OCI-LY7 (cell line): ENCODE results near the gene NISCH. TPM values are rescaled to one million over a fixed set of nuclear protein-coding genes. Genes with fewer than 3 reads are reported as not detected.

Experiments
- BruUV-seq: library from RNA; stranded (reverse); fragments of 400-500 nt; replicated peaks from 2 replicates; lab custom pipeline; 2021; lab: Mats Ljungman, UMichigan
- CTCF ChIA-PET: fragments of 300-600 bp; sonication (Branson Sonifier 250); formaldehyde crosslinking; loops from one replicate; lab custom pipeline; 2022; ENCODE audit warnings: antibody characterized with exemption; ENCODE audit not compliant: unreplicated experiment; lab: Charles Lee
- POLR2A ChIA-PET: fragments of 300-600 bp; sonication (Branson Sonifier 250); formaldehyde crosslinking; loops from one replicate; lab custom pipeline; 2022; ENCODE audit warnings: antibody characterized with exemption; lab: Charles Lee
- DNase-seq: peaks from one replicate; pipeline ENCODE4 v3.0.0-alpha.2; 2015; ENCODE audit warnings: low spot score
- H2AFZ ChIP-seq: fragments of 200-600 bp; sonication (generic), shearing (Covaris generic); 2 replicates; pipeline ENCODE4 v1.6.1; 2014; ENCODE audit warnings: mild to moderate bottlenecking, antibody characterized with exemption, low read length, moderate library complexity
- H3K27ac ChIP-seq: fragments of 200-600 bp; sonication (generic); 2 replicates; pipeline ENCODE4 v1.5.1; 2014; ENCODE audit warnings: mixed run types, low read depth, mild to moderate bottlenecking, moderate library complexity, low read length, inconsistent platforms; ENCODE audit not compliant: poor library complexity, severe bottlenecking
- H3K36me3 ChIP-seq: fragments of 200-600 bp; sonication (generic); 2 replicates; pipeline ENCODE4 v1.6.1; 2014; ENCODE audit warnings: mild to moderate bottlenecking, antibody characterized with exemption, low read length, moderate library complexity, mixed read lengths; ENCODE audit not compliant: insufficient read depth
- H3K4me1 ChIP-seq: fragments of 200-600 bp; sonication (generic); 2 replicates; pipeline ENCODE4 v1.5.1; 2014; ENCODE audit warnings: mild to moderate bottlenecking, low read length; ENCODE audit not compliant: insufficient read depth, poor library complexity, severe bottlenecking
- H3K4me2 ChIP-seq: fragments of 200-600 bp; sonication (generic); 2 replicates; pipeline ENCODE4 v1.6.1; 2014; ENCODE audit warnings: mild to moderate bottlenecking, low read length
- H3K4me3 ChIP-seq: fragments of 200-600 bp; sonication (generic); 2 replicates; pipeline ENCODE4 v1.5.1; 2014; ENCODE audit warnings: mild to moderate bottlenecking, low read depth, low read length; ENCODE audit not compliant: poor library complexity, severe bottlenecking
- H3K79me2 ChIP-seq: fragments of 200-600 bp; sonication (generic); 2 replicates; pipeline ENCODE4 v1.6.1; 2016; ENCODE audit warnings: low read depth, mild to moderate bottlenecking, low read length, moderate library complexity, mixed read lengths; ENCODE audit not compliant: insufficient read depth
- H3K9me2 ChIP-seq: fragments of 200-600 bp; sonication (generic); 2 replicates; pipeline ENCODE4 v1.6.1; 2016; ENCODE audit warnings: mild to moderate bottlenecking, low read length, mixed read lengths; ENCODE audit not compliant: insufficient read depth
- H3K9me3 ChIP-seq: fragments of 200-600 bp; sonication (generic); 2 replicates; pipeline ENCODE4 v1.6.1; 2014; ENCODE audit warnings: mild to moderate bottlenecking, mixed run types, low read length, mixed read lengths
- H4K20me1 ChIP-seq: fragments of 200-600 bp; sonication (generic); 2 replicates; pipeline ENCODE4 v1.6.1; 2014; ENCODE audit warnings: mild to moderate bottlenecking, antibody characterized with exemption, low read length, moderate library complexity, mixed read lengths; ENCODE audit not compliant: insufficient read depth
- EZH2phosphoT487 ChIP-seq: fragments of 200-600 bp; sonication (generic); IDR thresholded peaks from 2 replicates; pipeline ENCODE4 v1.6.1; 2018; ENCODE audit warnings: low read depth, borderline replicate concordance, mild to moderate bottlenecking, mixed run types, antibody characterized with exemption, low read length, moderate library complexity, mixed read lengths
- intact Hi-C: fragments of 100-400 bp; cut with micrococcal nuclease; formaldehyde crosslinking; loops from one replicate; pipeline ENCODE4 v1.10.0; 2022; ENCODE audit not compliant: unreplicated experiment
- total RNA-seq, 2 experiments: library from RNA; depleted of rRNA in 1 of 2; stranded (reverse); fragments of >200 nt in 1 of 2; shearing (Covaris generic) in 1 of 2; gene quantifications; 2 replicates each; pipeline ENCODE4 v1.2.3, GENCODE V29; 2014 to 2022
- TF ChIP-seq, protein P1 (sequence below): fragments of 200-600 bp; sonication (generic); conservative IDR thresholded peaks from 2 replicates; pipeline ENCODE4 v1.5.1; 2014; ENCODE audit warnings: mild to moderate bottlenecking, antibody characterized with exemption, low read length, moderate library complexity, mixed read lengths

Gene NISCH
- total RNA-seq, 2 experiments from 2014 or later, result 60.5 to 73.3 TPM

GRCh38 chr3:52483577-52484381, 28.4 kb downstream of the NISCH start:
- H2AFZ ChIP-seq, result no peak overlapping the region
- POLR2A ChIA-PET, result no interaction called here
- no peaks in the 10 kb centered on the region for H4K20me1 ChIP-seq
- peaks cover 64% of the 10 kb centered on the region for H3K36me3 ChIP-seq
- no peaks in the 10 kb centered on the region for H3K9me3 ChIP-seq
- H3K4me1 ChIP-seq, result no peaks in the 10 kb centered on the region
- no peaks in the 10 kb centered on the region for H3K79me2 ChIP-seq
- TF ChIP-seq, protein P1, sequence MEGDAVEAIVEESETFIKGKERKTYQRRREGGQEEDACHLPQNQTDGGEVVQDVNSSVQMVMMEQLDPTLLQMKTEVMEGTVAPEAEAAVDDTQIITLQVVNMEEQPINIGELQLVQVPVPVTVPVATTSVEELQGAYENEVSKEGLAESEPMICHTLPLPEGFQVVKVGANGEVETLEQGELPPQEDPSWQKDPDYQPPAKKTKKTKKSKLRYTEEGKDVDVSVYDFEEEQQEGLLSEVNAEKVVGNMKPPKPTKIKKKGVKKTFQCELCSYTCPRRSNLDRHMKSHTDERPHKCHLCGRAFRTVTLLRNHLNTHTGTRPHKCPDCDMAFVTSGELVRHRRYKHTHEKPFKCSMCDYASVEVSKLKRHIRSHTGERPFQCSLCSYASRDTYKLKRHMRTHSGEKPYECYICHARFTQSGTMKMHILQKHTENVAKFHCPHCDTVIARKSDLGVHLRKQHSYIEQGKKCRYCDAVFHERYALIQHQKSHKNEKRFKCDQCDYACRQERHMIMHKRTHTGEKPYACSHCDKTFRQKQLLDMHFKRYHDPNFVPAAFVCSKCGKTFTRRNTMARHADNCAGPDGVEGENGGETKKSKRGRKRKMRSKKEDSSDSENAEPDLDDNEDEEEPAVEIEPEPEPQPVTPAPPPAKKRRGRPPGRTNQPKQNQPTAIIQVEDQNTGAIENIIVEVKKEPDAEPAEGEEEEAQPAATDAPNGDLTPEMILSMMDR, result no peak
- no peak for TF ChIP-seq EZH2phosphoT487
- intact Hi-C loops, result no loop called here
- CTCF ChIA-PET, result no interaction called here
- DNase-seq, result no peak
- no peak overlapping the region for H3K4me3 ChIP-seq
- no peak overlapping the region for H3K27ac ChIP-seq
- H3K4me2 ChIP-seq, result no peak overlapping the region
- no TSS peak for BruUV-seq
- H3K9me2 ChIP-seq, result no peaks in the 10 kb centered on the region

GRCh38 chr3:52484680-52485461, 29.5 kb downstream of the NISCH start:
- no peak overlapping the region for H3K4me3 ChIP-seq
- H3K4me2 ChIP-seq, result no peak overlapping the region
- no peak overlapping the region for H2AFZ ChIP-seq
- POLR2A ChIA-PET, result no interaction called here
- no peaks in the 10 kb centered on the region for H4K20me1 ChIP-seq
- no peaks in the 10 kb centered on the region for H3K79me2 ChIP-seq
- no peaks in the 10 kb centered on the region for H3K9me3 ChIP-seq
- peaks cover 62% of the 10 kb centered on the region for H3K36me3 ChIP-seq
- no peak overlapping the region for H3K27ac ChIP-seq
- H3K4me1 ChIP-seq, result no peaks in the 10 kb centered on the region
- intact Hi-C loops, result no loop called here
- no peaks in the 10 kb centered on the region for H3K9me2 ChIP-seq
- no peak for DNase-seq
- BruUV-seq, result no TSS peak
- CTCF ChIA-PET, result no interaction called here
- TF ChIP-seq EZH2phosphoT487, result no peak
- TF ChIP-seq, protein P1, result no peak
